H1 (cell line): ENCODE results near the gene UHRF1. TPM values are rescaled to one million over a fixed set of nuclear protein-coding genes. Genes with fewer than 3 reads are reported as not detected.

Experiments
- BRCA1 ChIP-seq: IDR thresholded peaks from 2 replicates; pipeline ENCODE4 v1.6.1; 2012; ENCODE audit warnings: low read depth, low read length, improper control_type of control experiment
- CHD1 ChIP-seq: IDR thresholded peaks from 2 replicates; pipeline ENCODE4 v1.6.1; 2012; ENCODE audit warnings: low read depth, low read length, improper control_type of control experiment
- CHD7 ChIP-seq: fragments of 300-600 bp; sonication (generic); IDR thresholded peaks from 2 replicates; pipeline ENCODE4 v1.7.1; 2012; ENCODE audit warnings: low read length, moderate library complexity, mild to moderate bottlenecking, inconsistent platforms; ENCODE audit not compliant: insufficient replicate concordance
- GABPA ChIP-seq: IDR thresholded peaks from 2 replicates; pipeline ENCODE4 v1.6.1; 2011; ENCODE audit warnings: mild to moderate bottlenecking, low read length, moderate library complexity, borderline replicate concordance; ENCODE audit not compliant: insufficient read depth
- GTF2F1 ChIP-seq: IDR thresholded peaks from 2 replicates; pipeline ENCODE4 v1.6.1; 2012; ENCODE audit warnings: low read depth, low read length, improper control_type of control experiment, borderline replicate concordance
- POU5F1 ChIP-seq: IDR thresholded peaks from 2 replicates; pipeline ENCODE4 v1.6.1; 2011; ENCODE audit warnings: low read depth, mild to moderate bottlenecking, low read length, moderate library complexity
- RBBP5 ChIP-seq: IDR thresholded peaks from 2 replicates; pipeline ENCODE4 v1.7.1; 2012; ENCODE audit warnings: low read depth, mild to moderate bottlenecking, inconsistent platforms, low read length, moderate library complexity, borderline replicate concordance
- SP1 ChIP-seq: IDR thresholded peaks from 2 replicates; pipeline ENCODE4 v1.6.1; 2011; ENCODE audit warnings: low read depth, low read length
- TAF7 ChIP-seq: optimal IDR thresholded peaks from 2 replicates; pipeline ENCODE3; 2011; ENCODE audit warnings: low read depth, mild to moderate bottlenecking, inconsistent platforms, low read length, moderate library complexity, borderline replicate concordance
- TBP ChIP-seq: IDR thresholded peaks from 2 replicates; pipeline ENCODE4 v1.6.1; 2011; ENCODE audit warnings: low read depth, low read length, improper control_type of control experiment
- TCF12 ChIP-seq: IDR thresholded peaks from 2 replicates; pipeline ENCODE4 v1.6.1; 2011; ENCODE audit warnings: low read depth, mild to moderate bottlenecking, low read length
- polyA plus RNA-seq, 7 experiments: library from polyadenylated mRNA; depleted of rRNA in 3 of 7; stranded (reverse) in 5 of 7; unstranded in 2 of 7; fragments of >200 nt in 5 of 7; fragments of 200-250 nt in 2 of 7; gene quantifications; 1 replicate in 5 of 7; 2 replicates in 1 of 7; 4 replicates in 1 of 7; pipeline versions ENCODE4 v1.2.1 to v1.2.3, GENCODE V29; 2011 to 2013; ENCODE audit warnings: missing spikeins in 2 of 7, mixed read lengths in 2 of 7
- total RNA-seq: library from RNA; stranded (reverse); fragmentation: NEBNext Ultra II Directional; extraction: Animal tissue kit (Norgen Biotek cat#: 25700); gene quantifications from 2 replicates; pipeline ENCODE4 v1.2.1, GENCODE V29; 2021

Gene UHRF1
- total and polyA plus RNA-seq, 2 of the 8 experiments (the other 6 are each of a cell fraction or from before 2014, with no cell fraction given) = 14.7 to 65.8 TPM

- TF ChIP-seq CHD7 (no peak), RBBP5 (no peak; the same call in 1 of the 2 replicates), GTF2F1 (no peak), TAF7 (no peak), TBP (peak; percentile 38; the same call in 1 of the 2 replicates), CHD1 (no peak), GABPA (no peak), BRCA1 (no peak), POU5F1 (no peak), TCF12 (no peak), SP1 (no peak)
Observed at GRCh38 chr19:4909156-4909896, at the start of gene UHRF1 (continued).
